ENCODE data around the gene RPS6KC1.
A peak's percentile ranks its signal among the peaks of the same experiment; 100 is the strongest.
"Not testable (repeated sequence)": the region's sequence is repeated elsewhere in the genome, so short reads cannot be mapped to it uniquely, and the experiment has no call there.

RPS6KC1 gene

DNA sequence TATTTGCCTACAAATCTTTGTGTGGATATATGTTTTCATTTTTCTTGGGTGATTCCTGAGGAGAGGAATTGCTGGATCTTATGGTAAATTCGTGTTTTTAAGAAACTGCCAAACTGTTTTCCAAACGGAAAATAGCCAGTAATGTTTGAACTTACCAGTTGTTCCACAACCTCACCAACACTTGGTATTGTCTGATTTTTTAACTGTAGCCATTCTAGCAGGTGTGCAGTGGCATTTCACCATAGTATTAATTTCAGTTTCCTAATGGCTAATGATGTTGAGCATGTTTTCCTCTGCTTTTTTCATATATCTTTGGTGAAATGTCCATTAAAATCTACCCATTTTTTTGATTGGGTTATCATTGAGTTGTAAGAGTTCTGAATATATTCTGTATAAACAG lies 56.6 kb downstream of the RPS6KC1 start:
- FAIRE-seq: no peak

- no peak for FAIRE-seq
Observed at GRCh38 chr1:213110349-213111300, 59.6 kb downstream of the RPS6KC1 start.

GRCh38 chr1:213111502-213111901 lies 60.5 kb downstream of the RPS6KC1 start:
- FAIRE-seq: peak; percentile 81

DNA sequence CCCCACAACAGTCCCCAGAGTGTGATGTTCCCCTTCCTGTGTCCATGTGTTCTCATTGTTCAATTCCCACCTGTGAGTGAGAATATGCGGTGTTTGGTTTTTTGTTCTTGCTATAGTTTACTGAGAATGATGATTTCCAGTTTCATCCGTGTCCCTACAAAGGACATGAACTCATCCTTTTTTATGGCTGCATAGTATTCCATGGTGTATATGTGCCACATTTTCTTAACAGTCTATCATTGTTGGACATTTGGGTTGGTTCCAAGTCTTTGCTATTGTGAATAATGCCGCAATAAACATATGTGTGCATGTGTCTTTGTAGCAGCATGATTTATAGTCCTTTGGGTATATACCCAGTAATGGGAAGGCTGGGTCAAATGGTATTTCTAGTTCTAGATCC lies 61.7 kb downstream of the RPS6KC1 start:
- FAIRE-seq: not testable (repeated sequence)

DNA sequence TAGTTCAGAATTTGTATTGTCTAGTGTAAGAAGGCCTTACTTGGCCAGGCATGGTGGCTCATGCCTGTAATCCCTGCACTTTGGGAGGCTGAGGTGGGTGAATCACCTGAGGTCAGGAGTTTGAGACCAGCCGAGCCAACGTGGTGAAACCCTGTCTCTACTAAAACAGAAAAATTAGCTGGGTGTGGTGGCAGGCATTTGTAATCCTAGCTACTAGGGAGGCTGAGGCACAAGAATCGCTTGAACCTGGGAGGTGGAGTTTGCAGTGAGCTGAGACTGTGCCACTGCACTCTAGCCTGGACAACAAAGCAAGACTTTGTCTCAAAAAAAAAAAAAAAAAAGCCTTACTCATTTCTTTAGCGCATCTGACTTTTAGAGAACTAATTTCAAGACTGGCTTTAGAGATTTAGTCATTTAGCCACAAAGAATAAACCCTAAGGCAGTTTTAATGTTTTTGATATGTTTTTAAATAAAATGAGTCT lies 66.7 kb downstream of the RPS6KC1 start:
- not testable (repeated sequence) for FAIRE-seq

DNA sequence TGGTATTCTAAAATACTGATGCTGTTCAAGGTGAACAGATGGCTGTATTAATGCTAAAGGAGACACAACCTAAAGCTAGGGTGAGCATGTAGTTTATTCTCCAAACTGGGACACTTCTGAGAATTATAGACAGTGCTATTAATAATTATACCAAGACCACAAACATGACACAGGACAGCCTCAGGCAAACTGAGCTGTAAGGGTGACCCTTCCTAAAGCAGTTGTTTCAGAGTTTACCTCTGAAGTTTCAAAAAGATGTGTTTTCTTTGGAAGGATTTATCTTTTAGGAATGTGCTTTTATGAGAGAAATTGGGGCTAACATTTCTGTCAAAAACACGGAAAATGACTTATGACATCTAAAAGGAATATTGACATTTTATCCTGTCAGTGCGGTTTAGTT lies 68.8 kb downstream of the RPS6KC1 start:
- FAIRE-seq: no peak

DNA sequence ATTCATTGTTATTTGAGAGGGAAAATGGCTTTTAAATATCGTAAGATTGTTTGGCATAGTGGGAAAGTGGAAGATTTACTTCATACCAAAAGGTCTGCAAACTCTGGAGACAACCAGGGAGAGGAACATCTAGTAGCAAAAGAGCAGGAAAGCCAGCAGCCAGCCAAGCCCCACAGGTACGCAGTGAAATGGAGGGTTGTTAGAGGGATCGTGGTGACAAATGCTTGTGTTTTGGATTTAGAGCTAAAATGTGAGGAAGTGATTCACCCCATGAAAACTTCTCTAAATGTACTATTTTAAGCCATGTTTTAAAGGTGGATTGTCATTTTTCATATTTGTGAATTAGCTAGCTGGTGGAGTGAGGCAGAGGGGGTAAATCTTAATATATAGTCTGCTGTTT lies 69.3 kb downstream of the RPS6KC1 start:
- no peak for FAIRE-seq

GRCh38 chr1:213120961-213121360 lies 69.9 kb downstream of the RPS6KC1 start:
- FAIRE-seq: no peak

GRCh38 chr1:213122514-213122929 lies 71.5 kb downstream of the RPS6KC1 start:
- peak; percentile 95 for FAIRE-seq

DNA sequence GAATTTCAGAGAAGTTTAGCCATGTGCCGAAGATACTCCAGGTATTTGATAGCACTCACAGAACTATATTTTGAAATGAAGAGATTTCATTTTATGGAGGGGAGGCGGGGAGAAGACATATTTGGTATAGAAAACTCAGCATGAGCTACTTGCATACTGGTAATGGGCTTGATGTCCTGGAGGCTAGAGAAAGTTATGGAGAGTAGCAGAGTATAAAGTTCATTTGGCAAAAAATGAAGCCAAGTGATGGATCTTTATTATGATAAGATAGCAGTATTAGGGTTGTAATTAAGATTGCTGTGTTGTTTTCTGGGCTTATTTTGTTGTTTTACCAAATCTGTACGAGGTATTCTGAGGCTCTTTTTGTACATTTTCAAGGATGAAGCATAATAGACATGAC lies 72.0 kb downstream of the RPS6KC1 start:
- no peak for FAIRE-seq

DNA sequence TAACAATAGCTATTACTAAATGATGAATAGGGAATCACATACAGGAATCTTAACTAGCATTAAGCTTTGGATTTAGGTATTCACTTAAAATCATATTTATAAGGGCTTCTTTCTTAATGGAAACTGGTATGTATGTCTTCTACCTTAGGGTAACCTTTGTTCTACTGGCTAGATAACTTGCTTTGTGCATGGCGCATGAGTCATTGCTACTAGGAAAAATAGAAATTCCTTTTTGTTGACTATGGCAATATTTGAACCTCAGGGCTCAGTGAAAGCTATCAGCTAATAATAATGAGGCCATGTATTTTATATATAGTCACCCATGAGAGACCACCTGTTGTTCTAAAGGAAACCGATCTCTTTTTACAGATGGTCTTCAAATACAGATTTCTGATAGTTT lies 72.5 kb downstream of the RPS6KC1 start:
- FAIRE-seq: no peak

DNA sequence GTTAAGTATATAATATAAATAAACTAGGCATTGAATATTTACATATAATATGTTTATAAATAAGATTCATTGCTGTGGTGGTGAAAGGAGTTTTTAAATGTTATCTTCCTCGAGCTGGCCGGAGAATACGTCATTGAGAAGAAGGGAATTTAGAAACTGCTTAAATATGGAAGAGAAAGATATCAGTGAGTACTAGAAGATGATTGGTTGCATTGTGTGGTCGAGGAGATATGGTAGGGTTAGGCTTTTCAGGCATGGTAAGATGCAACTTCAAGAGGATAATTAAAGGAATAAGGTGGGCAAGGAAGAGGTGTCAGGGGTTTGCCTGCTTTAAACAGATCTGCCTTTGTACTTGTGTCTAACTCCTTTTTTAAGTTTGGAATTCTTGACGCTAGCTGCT lies 73.5 kb downstream of the RPS6KC1 start:
- no peak for FAIRE-seq

DNA sequence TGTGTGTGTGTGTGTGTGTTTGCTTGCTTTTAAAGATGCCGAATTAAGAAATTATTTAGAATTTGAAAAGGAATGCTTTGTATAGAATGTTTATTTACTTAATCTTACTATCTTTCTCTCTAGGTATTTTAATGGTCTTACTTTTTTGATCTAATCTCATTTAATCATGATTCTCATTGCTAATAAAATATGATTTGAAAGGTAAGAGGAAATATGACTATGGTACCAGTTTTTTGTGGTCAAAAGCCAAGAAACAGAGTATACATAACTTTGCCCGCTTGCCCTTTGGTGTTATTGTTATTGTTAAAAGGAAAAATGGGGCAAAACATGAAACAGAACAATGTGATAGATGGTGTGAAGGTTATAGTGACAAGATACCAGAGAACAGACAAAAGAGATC lies 74.6 kb downstream of the RPS6KC1 start:
- no peak for FAIRE-seq

GRCh38 chr1:213127074-213127473 lies 76.0 kb downstream of the RPS6KC1 start:
- FAIRE-seq: no peak

- FAIRE-seq: peak; percentile 72
Observed at GRCh38 chr1:213131851-213132655, 81.0 kb downstream of the RPS6KC1 start.

- FAIRE-seq: no peak
Observed at GRCh38 chr1:213135572-213135971, 84.5 kb downstream of the RPS6KC1 start.

DNA sequence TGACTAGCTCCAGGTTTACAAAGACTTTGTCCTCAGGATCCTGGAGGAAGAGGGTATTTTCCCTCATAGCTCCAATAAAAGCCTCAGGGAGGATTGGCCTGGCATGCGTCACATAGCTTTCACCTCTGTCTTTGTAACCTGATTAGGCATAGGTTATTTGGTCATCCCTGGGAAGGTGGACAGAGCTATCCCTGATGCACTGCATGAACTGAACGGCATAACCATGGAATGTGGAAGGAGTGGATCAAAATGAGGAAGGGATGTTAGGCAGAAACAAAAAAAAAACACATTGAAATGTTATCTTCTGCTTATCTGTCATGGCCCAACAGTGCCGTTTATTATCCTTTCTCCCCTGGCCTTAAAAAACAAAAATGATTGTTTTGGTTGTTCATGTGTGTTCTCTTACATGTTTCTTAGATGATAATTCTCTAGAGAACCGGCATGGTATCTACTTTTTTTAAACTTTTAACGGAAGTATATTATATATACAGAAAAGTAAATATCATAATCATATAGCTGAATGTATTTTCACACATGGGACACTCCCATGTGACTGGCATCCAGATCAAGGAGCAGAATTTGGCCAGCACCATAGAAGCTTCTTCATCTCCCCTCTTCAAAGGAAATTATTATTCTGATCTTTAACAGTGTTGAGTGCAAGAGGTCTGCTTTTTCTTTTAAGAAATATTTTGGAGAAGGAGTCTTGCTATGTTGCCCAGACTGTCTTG lies 85.3 kb downstream of the RPS6KC1 start:
- FAIRE-seq: no peak

GRCh38 chr1:213138391-213138790 lies 87.3 kb downstream of the RPS6KC1 start:
- FAIRE-seq: no peak

DNA sequence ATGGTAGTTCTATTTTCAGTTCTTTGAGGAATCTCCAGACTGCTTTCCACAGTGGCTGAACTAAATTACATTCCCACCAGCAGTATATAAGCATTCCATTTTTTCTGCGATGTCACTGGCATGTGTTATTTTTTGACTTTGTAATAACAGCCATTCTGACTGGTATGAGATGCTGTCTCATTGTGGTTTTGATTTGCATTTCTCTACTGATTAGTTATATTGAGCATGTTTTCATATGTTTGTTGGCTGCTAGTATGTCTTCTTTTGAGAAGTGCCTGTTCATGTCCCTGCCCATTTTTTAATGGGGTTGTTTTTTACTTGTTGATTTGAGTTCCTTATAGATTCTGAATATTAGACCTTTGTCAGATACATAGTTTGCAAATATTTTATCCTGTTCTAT lies 87.9 kb downstream of the RPS6KC1 start:
- peak; percentile 47 for FAIRE-seq

DNA sequence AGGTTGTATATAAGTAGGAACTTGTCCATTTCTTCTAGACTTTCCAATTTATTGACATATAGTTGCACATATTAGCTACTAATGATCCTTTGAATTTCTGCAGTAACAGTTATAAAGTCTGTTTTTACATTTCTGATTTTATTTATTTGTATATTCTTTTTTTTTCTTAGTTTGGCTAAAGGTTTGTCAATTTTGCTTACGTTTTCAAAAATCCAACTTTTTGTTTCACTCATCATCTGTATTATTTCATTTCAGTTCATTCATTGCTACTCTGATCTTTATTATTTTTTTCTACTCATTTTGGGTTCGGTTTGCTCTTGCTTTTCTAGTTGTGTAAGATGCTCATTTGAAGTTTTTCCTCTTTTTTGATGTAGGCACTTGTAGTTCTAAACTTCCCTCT lies 97.9 kb downstream of the RPS6KC1 start:
- peak; percentile 78 for FAIRE-seq

DNA sequence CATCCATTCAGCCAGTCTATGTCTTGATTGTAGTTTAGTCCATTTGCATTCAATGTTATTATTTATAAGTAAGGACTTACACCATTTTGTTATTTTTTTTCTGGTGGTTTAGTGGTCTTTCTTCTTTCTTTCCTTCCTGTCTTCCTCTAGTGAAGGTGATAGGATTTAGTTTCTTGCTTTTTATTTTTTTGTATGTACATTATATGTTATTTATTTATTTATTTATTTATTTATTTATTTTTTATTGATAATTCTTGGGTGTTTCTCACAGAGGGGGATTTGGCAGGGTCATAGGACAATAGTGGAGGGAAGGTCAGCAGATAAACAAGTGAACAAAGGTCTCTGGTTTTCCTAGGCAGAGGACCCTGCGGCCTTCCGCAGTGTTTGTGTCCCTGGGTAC lies 99.0 kb downstream of the RPS6KC1 start:
- FAIRE-seq: not testable (repeated sequence)

GRCh38 chr1:213154056-213154685 lies 103.1 kb downstream of the RPS6KC1 start:
- FAIRE-seq: no peak

DNA sequence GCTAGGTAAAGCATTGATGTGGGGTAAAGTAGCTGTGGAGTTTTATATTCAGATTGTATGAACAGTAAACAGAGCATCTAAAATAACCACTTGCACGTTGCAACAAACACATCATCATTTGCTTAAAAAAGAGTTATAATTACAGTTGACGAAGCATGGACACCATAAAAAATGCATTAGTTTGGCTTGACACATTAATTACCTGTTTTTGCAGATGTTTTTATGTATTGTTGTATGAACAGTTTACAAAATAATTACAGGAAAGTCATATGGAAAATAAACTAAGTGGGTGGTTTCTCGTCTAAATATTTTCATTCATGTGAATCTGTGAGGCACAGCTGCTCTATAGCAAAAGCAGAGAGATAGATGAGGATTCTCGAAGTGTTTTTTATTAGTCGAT lies 108.3 kb downstream of the RPS6KC1 start:
- FAIRE-seq: no peak
